ENCODE data around the gene SKIL. TPM values are rescaled to one million over a fixed set of nuclear protein-coding genes. Genes with fewer than 3 reads are reported as not detected.
A peak's percentile ranks its signal among the peaks of the same experiment; 100 is the strongest.

SKIL gene
- total and polyA plus RNA-seq, 10 donors: 9.1 to 48.2 (median 33.4) TPM

GRCh38 chr3:170414202-170414663 lies 56.7 kb downstream of the SKIL start:
- H3K4me1 ChIP-seq: peaks cover under 1 to 15% (median 12%) of the 10 kb centered on the region in 6 donors
- peak in 10 of 11 experiments; percentile 54 to 86 (median 78) for TF ChIP-seq CTCF (IDR thresholded peaks at IDR 0.05 in 8 of 11, conservative IDR thresholded peaks at IDR 0.05 in 3 of 11)
- TF ChIP-seq POLR2AphosphoS5 (IDR thresholded peaks at IDR 0.05): no peak
- intact Hi-C loops (cut with DNase I; ENCODE audit: low total_unique reads): loop anchor here (5.0 kb wide), 2 partner anchors 102 to 398 kb away; no protein-coding TSS in a partner anchor
- H3K36me3 ChIP-seq: no peaks in the 10 kb centered on the region
- no peak overlapping the region for H3K27ac ChIP-seq
- 34 to 40% (median 36%) methylated on average over 5 of the region's 5 CpGs for WGBS, 5 donors
- DNase-seq: no peak
- H3K27me3 ChIP-seq (replicated peaks in 1 of 7): peaks cover 0 to 18% (median 14%) of the 10 kb centered on the region in 7 donors
- H3K9me3 ChIP-seq: no peaks in the 10 kb centered on the region
- no peak overlapping the region for H3K4me3 ChIP-seq

GRCh38 chr3:170417090-170417489 lies 59.6 kb downstream of the SKIL start:
- Histone ChIP-seq H3K27me3 (replicated peaks in 1 of 7) (peaks cover 0 to 37% (median 23%) of the 10 kb centered on the region in 7 donors), H3K9me3 (no peaks in the 10 kb centered on the region), H3K4me1 (peaks cover 7 to 43% (median 29%) of the 10 kb centered on the region in 6 donors), H3K4me3 (no peak overlapping the region), H3K27ac (no peak overlapping the region), H3K36me3 (no peaks in the 10 kb centered on the region)
- TF ChIP-seq CTCF (IDR thresholded peaks at IDR 0.05 in 8 of 11, conservative IDR thresholded peaks at IDR 0.05 in 3 of 11) (no peak), POLR2A (IDR thresholded peaks at IDR 0.05) (no peak), POLR2AphosphoS5 (IDR thresholded peaks at IDR 0.05) (no peak)
- no peak for DNase-seq
- WGBS, 5 donors: 45 to 67% (median 51%) methylated on average over 1 of the region's 1 CpG
- intact Hi-C loops (cut with DNase I; ENCODE audit: low total_unique reads): no loop called here

GRCh38 chr3:170418422-170419398 lies 61.2 kb downstream of the SKIL start, which contains the start of gene CLDN11:
Gene CLDN11, plus strand, starts transcription at chr3:170418868. Its CDS starts 199 bp downstream, at chr3:170419067.
- H3K27ac ChIP-seq: peak within 1 kb of the TSS; percentile 29 to 80 (median 70)
- H3K27me3 ChIP-seq (replicated peaks in 1 of 7): peaks cover 0 to 37% (median 23%) of the 10 kb centered on the region in 7 donors
- H3K4me3 ChIP-seq: peak within 1 kb of the TSS; percentile 40 to 66 (median 50)
- H3K4me1 ChIP-seq: peaks cover 7 to 44% (median 29%) of the 10 kb centered on the region in 6 donors
- no peaks in the 10 kb centered on the region for H3K36me3 ChIP-seq
- H3K9me3 ChIP-seq: no peaks in the 10 kb centered on the region
- intact Hi-C loops (cut with DNase I; ENCODE audit: low total_unique reads): no loop called here
- TF ChIP-seq POLR2AphosphoS5 (IDR thresholded peaks at IDR 0.05): peak in 2 of 3 donors; percentile 21 to 22
- no peak for TF ChIP-seq POLR2A (IDR thresholded peaks at IDR 0.05)
- peak in 1 of 11 experiments; percentile 6 for TF ChIP-seq CTCF (IDR thresholded peaks at IDR 0.05 in 8 of 11, conservative IDR thresholded peaks at IDR 0.05 in 3 of 11)
- 3 to 10% (median 7%) methylated on average over 26 to 79 of the region's 79 CpGs for WGBS, 5 donors
- DNase-seq: no peak
